IPS-15b (cell line): ENCODE measurements around the gene LUC7L3.

Source experiments
- H3K27me3 ChIP-seq: one replicate; pipeline ENCODE4 v1.6.1; 2013; ENCODE audit warnings: low read length; ENCODE audit not compliant: control insufficient read depth, insufficient read depth
- H3K36me3 ChIP-seq: one replicate; pipeline ENCODE4 v1.6.1; 2013; ENCODE audit warnings: low read length; ENCODE audit not compliant: control insufficient read depth, insufficient read depth
- H3K4me1 ChIP-seq: one replicate; pipeline ENCODE4 v1.6.1; 2013; ENCODE audit warnings: mild to moderate bottlenecking, low read length; ENCODE audit not compliant: control insufficient read depth, insufficient read depth
- H3K4me3 ChIP-seq: one replicate; pipeline ENCODE4 v1.5.1; 2013; ENCODE audit warnings: low read depth, low read length
- H3K9ac ChIP-seq: one replicate; pipeline ENCODE4 v1.6.1; 2013; ENCODE audit warnings: low read depth, mild to moderate bottlenecking, low read length
- H3K9me3 ChIP-seq: one replicate; pipeline ENCODE4 v1.6.1; 2013; ENCODE audit warnings: mild to moderate bottlenecking, low read length; ENCODE audit not compliant: control insufficient read depth, insufficient read depth

LUC7L3 gene

GRCh38 chr17:50767446-50767845 lies 48.0 kb downstream of the LUC7L3 start, which contains the start of gene ANKRD40CL:
Gene ANKRD40CL, minus strand, starts transcription at chr17:50767518. Its CDS starts 605 bp downstream, at chr17:50766913.
- Histone ChIP-seq H3K9me3 (no peaks in the 10 kb centered on the region), H3K27me3 (no peaks in the 10 kb centered on the region), H3K36me3 (no peaks in the 10 kb centered on the region), H3K9ac (no peak within 1 kb of the TSS), H3K4me1 (peaks cover 4% of the 10 kb centered on the region), H3K4me3 (no peak within 1 kb of the TSS)

GRCh38 chr17:50768346-50768761 lies 49.0 kb downstream of the LUC7L3 start:
- Histone ChIP-seq H3K9me3 (no peaks in the 10 kb centered on the region), H3K4me1 (peaks cover 4% of the 10 kb centered on the region), H3K36me3 (no peaks in the 10 kb centered on the region), H3K4me3 (no peak overlapping the region), H3K27me3 (no peaks in the 10 kb centered on the region), H3K9ac (no peak overlapping the region)

- H3K9me3 ChIP-seq = no peaks in the 10 kb centered on the region
- H3K4me3 ChIP-seq = no peak overlapping the region
- peaks cover 4% of the 10 kb centered on the region for H3K4me1 ChIP-seq
- H3K36me3 ChIP-seq = no peaks in the 10 kb centered on the region
- no peak overlapping the region for H3K9ac ChIP-seq
- no peaks in the 10 kb centered on the region for H3K27me3 ChIP-seq
Measured at GRCh38 chr17:50769884-50770283, 50.5 kb downstream of the LUC7L3 start.

GRCh38 chr17:50770346-50770745 lies 50.9 kb downstream of the LUC7L3 start:
- Histone ChIP-seq H3K27me3 (no peaks in the 10 kb centered on the region), H3K36me3 (no peaks in the 10 kb centered on the region), H3K4me3 (no peak overlapping the region), H3K9me3 (no peaks in the 10 kb centered on the region), H3K9ac (no peak overlapping the region), H3K4me1 (peaks cover 4% of the 10 kb centered on the region)

- H3K9me3 ChIP-seq = no peaks in the 10 kb centered on the region
- H3K36me3 ChIP-seq = no peaks in the 10 kb centered on the region
- H3K27me3 ChIP-seq = no peaks in the 10 kb centered on the region
- H3K4me1 ChIP-seq = peaks cover 4% of the 10 kb centered on the region
- H3K4me3 ChIP-seq = no peak overlapping the region
- no peak overlapping the region for H3K9ac ChIP-seq
Measured at GRCh38 chr17:50771991-50772785, 52.8 kb downstream of the LUC7L3 start.

- H3K4me3 ChIP-seq = no peak overlapping the region
- peaks cover 2% of the 10 kb centered on the region for H3K4me1 ChIP-seq
- no peaks in the 10 kb centered on the region for H3K36me3 ChIP-seq
- H3K9ac ChIP-seq = no peak overlapping the region
- no peaks in the 10 kb centered on the region for H3K27me3 ChIP-seq
- no peaks in the 10 kb centered on the region for H3K9me3 ChIP-seq
Measured at GRCh38 chr17:50774225-50774803, 54.9 kb downstream of the LUC7L3 start.

- Histone ChIP-seq H3K27me3 (no peaks in the 10 kb centered on the region), H3K36me3 (no peaks in the 10 kb centered on the region), H3K4me3 (no peak overlapping the region), H3K4me1 (peaks cover 2% of the 10 kb centered on the region), H3K9me3 (no peaks in the 10 kb centered on the region), H3K9ac (no peak overlapping the region)
Measured at GRCh38 chr17:50775926-50776325, 56.5 kb downstream of the LUC7L3 start.

- Histone ChIP-seq H3K27me3 (no peaks in the 10 kb centered on the region), H3K9ac (no peak overlapping the region), H3K4me1 (no peaks in the 10 kb centered on the region)
Measured at GRCh38 chr17:50778471-50778870, 59.1 kb downstream of the LUC7L3 start.

GRCh38 chr17:50778988-50779387 lies 59.6 kb downstream of the LUC7L3 start:
- Histone ChIP-seq H3K36me3 (no peaks in the 10 kb centered on the region), H3K9me3 (no peaks in the 10 kb centered on the region), H3K9ac (no peak overlapping the region), H3K27me3 (no peaks in the 10 kb centered on the region), H3K4me3 (no peak overlapping the region), H3K4me1 (no peaks in the 10 kb centered on the region)

More at GRCh38 chr17:50778471-50778870, 59.1 kb downstream of the LUC7L3 start:
- Histone ChIP-seq H3K9me3 (no peaks in the 10 kb centered on the region), H3K36me3 (no peaks in the 10 kb centered on the region), H3K4me3 (no peak overlapping the region)

- H3K9me3 ChIP-seq = no peaks in the 10 kb centered on the region
- no peak overlapping the region for H3K4me3 ChIP-seq
- H3K36me3 ChIP-seq = no peaks in the 10 kb centered on the region
- H3K4me1 ChIP-seq = no peaks in the 10 kb centered on the region
- no peaks in the 10 kb centered on the region for H3K27me3 ChIP-seq
- no peak overlapping the region for H3K9ac ChIP-seq
Measured at GRCh38 chr17:50779747-50780353, 60.4 kb downstream of the LUC7L3 start.

- Histone ChIP-seq H3K4me3 (no peak overlapping the region), H3K27me3 (no peaks in the 10 kb centered on the region), H3K9me3 (no peaks in the 10 kb centered on the region), H3K4me1 (no peaks in the 10 kb centered on the region), H3K36me3 (no peaks in the 10 kb centered on the region), H3K9ac (no peak overlapping the region)
Measured at GRCh38 chr17:50781167-50781566, 61.8 kb downstream of the LUC7L3 start.
